Tibial artery (tissue), 4 donors: ENCODE results near the gene JAKMIP1.

Experiments used
- DNase-seq, 2 donors: peaks; one replicate each; pipeline ENCODE4 v3.0.0-alpha.2; 2019
- H3K27ac ChIP-seq, 2 donors: fragments of 200-600 bp; sonication (generic) in 1 of 2; 1 replicate in 1 of 2; 2 replicates in 1 of 2; pipeline ENCODE4 v1.5.1; 2018 to 2019; ENCODE audit warnings: mild to moderate bottlenecking in 1 of 2
- H3K27me3 ChIP-seq, 2 donors: fragments of 200-600 bp; sonication (generic) in 1 of 2; one replicate each; pipeline versions ENCODE4 v1.5.1 to v1.6.0; 2016 to 2019
- H3K36me3 ChIP-seq, 3 donors: fragments of 200-600 bp; sonication (generic) in 2 of 3; one replicate each; pipeline ENCODE4 v1.5.1; 2016 to 2019; ENCODE audit warnings: mild to moderate bottlenecking in 2 of 3
- H3K4me1 ChIP-seq, 4 donors: fragments of 200-600 bp; sonication (generic) in 2 of 4; 1 replicate in 3 of 4; 2 replicates in 1 of 4; pipeline ENCODE4 v1.5.1; 2016 to 2019
- H3K4me3 ChIP-seq, 2 donors: fragments of 200-600 bp; sonication (generic) in 1 of 2; 1 replicate in 1 of 2; 2 replicates in 1 of 2; pipeline ENCODE4 v1.5.1; 2018 to 2019; ENCODE audit warnings: mild to moderate bottlenecking in 2 of 2
- H3K9me3 ChIP-seq, 3 donors: fragments of 200-600 bp; sonication (generic) in 1 of 3; one replicate each; pipeline ENCODE4 v1.5.1; 2016 to 2019
- CTCF ChIP-seq, 2 experiments: fragments of 200-600 bp in 1 of 2; fragments of 450-650 bp in 1 of 2; IDR thresholded peaks; one replicate each; pipeline ENCODE4 v1.5.1; 2017 to 2019; ENCODE audit warnings: antibody characterized with exemption in 2 of 2, mild to moderate bottlenecking in 1 of 2, moderate library complexity in 1 of 2
- intact Hi-C: fragments of 100-400 bp; cut with DNase I; formaldehyde crosslinking; loops from one replicate; pipeline ENCODE4 v1.15.0; 2023; ENCODE audit warnings: low total_unique reads

JAKMIP1 gene

DNA sequence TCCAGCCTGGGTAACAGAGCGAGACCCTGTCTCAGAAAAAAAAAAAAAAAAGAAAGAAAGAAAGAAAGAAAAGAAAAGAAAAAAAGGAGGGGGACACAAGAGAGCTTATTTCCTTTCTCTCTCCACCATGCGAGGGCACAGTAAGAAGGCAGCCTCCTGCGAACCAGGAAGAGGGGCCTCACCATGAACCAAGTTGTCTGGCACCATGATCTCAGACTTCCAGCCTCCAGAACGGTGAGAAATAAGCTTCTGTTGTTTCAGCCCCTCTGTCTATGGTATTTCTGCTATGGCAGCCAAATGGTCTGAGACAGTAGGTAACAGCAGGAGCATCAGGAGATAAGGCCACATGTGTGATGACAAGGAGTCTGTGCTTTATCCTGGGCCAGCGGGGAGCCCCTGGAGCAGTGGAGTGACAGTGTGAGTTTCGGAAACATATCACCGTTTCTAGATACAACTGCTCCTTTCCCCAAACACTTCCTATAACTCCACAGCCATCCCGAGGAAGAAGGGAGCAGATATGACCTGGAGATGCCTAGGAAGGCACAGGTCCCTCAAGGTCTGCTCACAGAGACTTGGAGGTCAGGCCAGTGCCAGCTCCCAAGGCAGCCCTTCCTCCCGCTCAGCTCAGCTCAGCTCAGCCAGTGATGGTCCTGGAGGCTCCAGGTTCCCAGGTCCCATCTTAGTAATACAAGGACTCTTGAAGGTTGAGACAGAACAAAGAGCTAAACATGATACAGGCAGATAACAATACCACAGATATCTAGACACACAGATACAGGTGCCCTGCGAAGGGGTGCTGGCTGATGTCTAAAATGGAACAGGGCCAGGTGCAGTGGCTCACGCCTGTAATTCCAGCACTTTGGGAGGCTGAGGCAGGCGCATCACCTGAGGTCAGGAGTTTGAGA, 17.7 kb downstream of the JAKMIP1 start:
- intact Hi-C loops, result no loop called here
- Histone ChIP-seq H3K27ac (no peak overlapping the region), H3K4me1 (no peaks in the 10 kb centered on the region), H3K9me3 (peaks cover 0 to 14% (median 6%) of the 10 kb centered on the region in 3 donors), H3K27me3 (peaks cover 0 to 11% of the 10 kb centered on the region in 2 donors), H3K36me3 (no peaks in the 10 kb centered on the region), H3K4me3 (no peak overlapping the region)
- no peak for DNase-seq
- TF ChIP-seq CTCF (IDR thresholded peaks at IDR 0.05), result no peak

GRCh38 chr4:6180841-6181631, 19.3 kb downstream of the JAKMIP1 start:
- no peaks in the 10 kb centered on the region for H3K36me3 ChIP-seq
- no peak overlapping the region for H3K27ac ChIP-seq
- peaks cover 0 to 11% of the 10 kb centered on the region in 2 donors for H3K27me3 ChIP-seq
- intact Hi-C loops, result no loop called here
- TF ChIP-seq CTCF (IDR thresholded peaks at IDR 0.05), result no peak
- no peak for DNase-seq
- H3K9me3 ChIP-seq, result peaks cover 0 to 14% (median 0%) of the 10 kb centered on the region in 3 donors
- no peak overlapping the region for H3K4me3 ChIP-seq
- H3K4me1 ChIP-seq, result no peaks in the 10 kb centered on the region

- TF ChIP-seq CTCF (IDR thresholded peaks at IDR 0.05), result no peak
- Histone ChIP-seq H3K27me3 (peaks cover 0 to 11% of the 10 kb centered on the region in 2 donors), H3K36me3 (no peaks in the 10 kb centered on the region), H3K4me3 (no peak overlapping the region), H3K27ac (no peak overlapping the region), H3K9me3 (peaks cover 0 to 14% (median 0%) of the 10 kb centered on the region in 3 donors), H3K4me1 (no peaks in the 10 kb centered on the region)
- DNase-seq, result no peak
- intact Hi-C loops, result no loop called here
Observed at GRCh38 chr4:6179362-6179761, 21.0 kb downstream of the JAKMIP1 start.

- no peak for DNase-seq
- Histone ChIP-seq H3K4me1 (no peaks in the 10 kb centered on the region), H3K27me3 (peaks cover 0 to 11% of the 10 kb centered on the region in 2 donors), H3K4me3 (no peak overlapping the region), H3K9me3 (peaks cover 0 to 14% (median 0%) of the 10 kb centered on the region in 3 donors), H3K36me3 (no peaks in the 10 kb centered on the region), H3K27ac (no peak overlapping the region)
- intact Hi-C loops, result no loop called here
- TF ChIP-seq CTCF (IDR thresholded peaks at IDR 0.05), result no peak
Observed at GRCh38 chr4:6178757-6179156, 21.6 kb downstream of the JAKMIP1 start.

GRCh38 chr4:6177587-6178197, 22.7 kb downstream of the JAKMIP1 start:
- DNase-seq, result no peak
- no peak for TF ChIP-seq CTCF (IDR thresholded peaks at IDR 0.05)
- Histone ChIP-seq H3K9me3 (peaks cover 0 to 14% (median 0%) of the 10 kb centered on the region in 3 donors), H3K4me3 (no peak overlapping the region), H3K27ac (no peak overlapping the region), H3K36me3 (no peaks in the 10 kb centered on the region), H3K27me3 (peaks cover 0 to 11% of the 10 kb centered on the region in 2 donors), H3K4me1 (no peaks in the 10 kb centered on the region)
- intact Hi-C loops, result no loop called here
